ENCODE measurements around the gene FAM9C. TPM values are rescaled to one million over a fixed set of nuclear protein-coding genes. Genes with fewer than 3 reads are reported as not detected.
A peak's percentile ranks its signal among the peaks of the same experiment; 100 is the strongest.

Gene FAM9C
- total and polyA plus RNA-seq, 2 of the 4 experiments (the other 2 are of a cell fraction) = not detected

DNA sequence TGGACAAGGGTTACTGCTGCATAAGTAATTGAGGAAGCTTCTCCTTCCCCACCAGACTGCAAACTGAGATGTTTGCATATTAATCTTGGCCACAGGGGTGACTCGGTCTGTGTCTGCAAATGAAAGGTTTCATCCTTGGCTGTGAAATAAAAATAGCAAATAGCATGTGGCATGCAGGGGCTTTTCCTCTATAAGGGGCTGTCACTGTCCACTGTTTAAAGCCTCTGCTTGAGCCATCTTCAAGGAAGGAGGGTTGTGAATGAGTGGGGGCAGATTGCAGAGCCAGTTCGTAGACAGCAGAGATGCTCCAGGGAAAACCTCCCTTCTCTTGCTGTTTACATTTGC, 36.3 kb downstream of the FAM9C start:
- Histone ChIP-seq H4K20me1 (ENCODE audit: insufficient read depth, low read length) (no peaks in the 10 kb centered on the region), H3K36me3 (ENCODE audit: control insufficient read depth, insufficient read depth, low read length) (no peaks in the 10 kb centered on the region), H3K4ac (ENCODE audit: low read depth, low read length) (peak overlapping the region; percentile 26; the same call in 1 of the 2 replicates), H2BK5ac (ENCODE audit: low read depth, low read length, poor library complexity, severe bottlenecking) (no peak overlapping the region), H2BK120ac (ENCODE audit: low read depth, low read length) (peak overlapping the region; percentile 41; the same call in 1 of the 2 replicates), H3K23ac (ENCODE audit: low read depth, low read length) (no peak overlapping the region), H2AK5ac (ENCODE audit: low read depth, low read length) (no peak overlapping the region), H2BK20ac (ENCODE audit: low read depth, low read length) (peak overlapping the region; percentile 72), H3K4me3 (ENCODE audit: insufficient read depth, low read depth, low read length) (no peak overlapping the region), H3K14ac (replicated peaks; ENCODE audit: low read depth, low read length) (no peak overlapping the region), H4K91ac (ENCODE audit: insufficient read depth, low read depth, low read length) (peak overlapping the region; percentile 30), H2AFZ (replicated peaks; ENCODE audit: low read length, poor library complexity) (peak overlapping the region; percentile 16), H3K18ac (ENCODE audit: low read depth, low read length) (no peak overlapping the region), H3K56ac (ENCODE audit: extremely low read depth, insufficient read depth, low read length) (no peak overlapping the region), H3K4me1 (ENCODE audit: control insufficient read depth, insufficient read depth, low read length) (peaks cover 7% of the 10 kb centered on the region), H3K27ac (ENCODE audit: insufficient read depth, low read length) (peak overlapping the region; percentile 26; the same call in 1 of the 2 replicates), H4K8ac (ENCODE audit: low read depth in 2 of 2, low read length in 2 of 2) (peak overlapping the region in 1 of 2 experiments; percentile 47; a peak in 1 of 4 replicates), H3K27me3 (ENCODE audit: control insufficient read depth, insufficient read depth, low read length) (no peaks in the 10 kb centered on the region), H3K9me1 (ENCODE audit: insufficient read depth, low read length) (peaks cover 3% of the 10 kb centered on the region; the same call in 1 of the 2 replicates), H3K9me3 (ENCODE audit: control insufficient read depth, insufficient read depth, low read length) (no peaks in the 10 kb centered on the region), H2AK9ac (replicated peaks; ENCODE audit: low read depth, low read length, poor library complexity) (peak overlapping the region; percentile 8), H3K79me1 (ENCODE audit: low read depth in 1 of 2, low read length in 2 of 2) (no peaks in the 10 kb centered on the region), H4K5ac (ENCODE audit: low read depth, low read length) (no peak overlapping the region), H2BK15ac (ENCODE audit: low read depth, low read length) (no peak overlapping the region; the same call in 2 of the 3 replicates), H3K9ac (ENCODE audit: low read depth, low read length) (no peak overlapping the region), H3K4me2 (ENCODE audit: low read depth, low read length) (peak overlapping the region; percentile 32)
- WGBS, 2 experiments (ENCODE audit: extremely low coverage in 2 of 2, insufficient read length in 1 of 2) = no CpG with 5 or more reads among the region's 2 CpGs
- DNase-seq (peak; percentile 34), ATAC-seq (ENCODE audit: low read depth) (peak; percentile 76)
- in situ Hi-C loops (cut with MboI; ENCODE audit: low sequenced_read_pairs) = no loop called here
- no TSS peak for BruUV-seq (replicated peaks)
- POLR2A ChIA-PET (ENCODE audit: unreplicated experiment) = no interaction called here
- CTCF ChIA-PET = no interaction called here
- dilution Hi-C loops (cut with HindIII; ENCODE audit: low sequenced_read_pairs, unreplicated experiment) = no loop called here
- intact Hi-C loops (cut with micrococcal nuclease) = no loop called here
- TF ChIP-seq SMC3 (IDR thresholded peaks at IDR 0.05; ENCODE audit: low read depth, low read length) (no peak), CEBPB (IDR thresholded peaks at IDR 0.05; ENCODE audit: low read depth, low read length) (no peak), NFE2L2 (IDR thresholded peaks at IDR 0.05; ENCODE audit: low read depth, low read length) (no peak), RCOR1 (IDR thresholded peaks at IDR 0.05; ENCODE audit: insufficient replicate concordance, low read length) (no peak), BHLHE40 (IDR thresholded peaks at IDR 0.05; ENCODE audit: low read depth, low read length) (no peak)
